Measurements from ENCODE around the gene NPBWR2. TPM values are rescaled to one million over a fixed set of nuclear protein-coding genes. Genes with fewer than 3 reads are reported as not detected.

Gene NPBWR2
- total RNA-seq, 2 experiments from 2014 or later, result not detected

- ChIA-PET POLR2A (interaction anchor here (0.8 to 1.2 kb wide), 3 partner anchors 10 to 41 kb away, joined by 3 to 6 read pairs (median 4); partner anchors contain the start of gene TCEA2), CTCF (interaction anchor here (0.6 to 3.6 kb wide), 7 partner anchors 10 to 438 kb away, joined by 3 to 15 read pairs (median 6); partner anchors contain the start of gene PRPF6)
Measured at GRCh38 chr20:64079273-64080012, 27.9 kb downstream of the NPBWR2 start, which contains the start of gene RGS19. TSS of gene RGS19 (minus strand) at chr20:64079518. CDS start at chr20:64076886, 2,632 bp downstream.

- ChIA-PET CTCF (interaction anchor here (1.3 to 3.6 kb wide), 7 partner anchors 9 to 98 kb away, joined by 3 to 15 read pairs (median 6); partner anchors contain the start of gene PRPF6), POLR2A (interaction anchor here (0.8 to 1.2 kb wide), 3 partner anchors 10 to 42 kb away, joined by 3 to 6 read pairs (median 4); partner anchors contain the start of gene TCEA2)
Measured at GRCh38 chr20:64078934-64079272, 28.5 kb downstream of the NPBWR2 start.

- ChIA-PET POLR2A (interaction anchor here (1.7 kb wide), 1 partner anchor 12 kb away, joined by 5 read pairs; no protein-coding TSS in a partner anchor), CTCF (interaction anchor here (1.3 to 3.6 kb wide), 5 partner anchors 9 to 97 kb away, joined by 3 to 14 read pairs (median 7); partner anchors contain the start of gene PRPF6)
Measured at GRCh38 chr20:64077876-64078551, 29.4 kb downstream of the NPBWR2 start.

GRCh38 chr20:64077541-64077875 is 29.9 kb downstream of the NPBWR2 start:
- CTCF ChIA-PET, result interaction anchor here (1.5 to 3.6 kb wide), 3 partner anchors 39 to 97 kb away, joined by 7 to 14 read pairs (median 9); partner anchors contain the start of gene PRPF6
- POLR2A ChIA-PET, result interaction anchor here (1.7 kb wide), 1 partner anchor 11 kb away, joined by 5 read pairs; no protein-coding TSS in a partner anchor

- ChIA-PET CTCF (interaction anchor here (1.5 to 3.6 kb wide), 3 partner anchors 38 to 43 kb away, joined by 7 to 14 read pairs (median 10); no protein-coding TSS in a partner anchor), POLR2A (interaction anchor here (1.7 kb wide), 1 partner anchor 11 kb away, joined by 5 read pairs; no protein-coding TSS in a partner anchor)
Measured at GRCh38 chr20:64077094-64077493, 30.3 kb downstream of the NPBWR2 start.

GRCh38 chr20:64076061-64076997 is 31.0 kb downstream of the NPBWR2 start:
- ChIA-PET POLR2A (interaction anchor here (1.7 kb wide), 1 partner anchor 10 kb away, joined by 5 read pairs; no protein-coding TSS in a partner anchor), CTCF (interaction anchor here (1.2 to 2.0 kb wide), 3 partner anchors 11 to 37 kb away, joined by 3 to 10 read pairs (median 5); no protein-coding TSS in a partner anchor)

- CTCF ChIA-PET, result interaction anchor here (1.2 to 2.0 kb wide), 3 partner anchors 10 to 37 kb away, joined by 3 to 10 read pairs (median 5); no protein-coding TSS in a partner anchor
- POLR2A ChIA-PET, result no interaction called here
Measured at GRCh38 chr20:64075556-64075955, 31.8 kb downstream of the NPBWR2 start.

GRCh38 chr20:64074963-64075362 is 32.4 kb downstream of the NPBWR2 start:
- POLR2A ChIA-PET, result no interaction called here
- CTCF ChIA-PET, result interaction anchor here (1.2 to 2.0 kb wide), 3 partner anchors 9 to 36 kb away, joined by 3 to 10 read pairs (median 5); no protein-coding TSS in a partner anchor

- ChIA-PET POLR2A (no interaction called here), CTCF (no interaction called here)
Measured at GRCh38 chr20:64074184-64074789, 33.1 kb downstream of the NPBWR2 start.

GRCh38 chr20:64073476-64074183 is 33.7 kb downstream of the NPBWR2 start:
- CTCF ChIA-PET, result no interaction called here

GRCh38 chr20:64072498-64073063 is 34.8 kb downstream of the NPBWR2 start:
- CTCF ChIA-PET, result interaction anchor here (1.7 kb wide), 1 partner anchor 99 kb away, joined by 3 read pairs; no protein-coding TSS in a partner anchor
- POLR2A ChIA-PET, result no interaction called here

More at GRCh38 chr20:64073476-64074183, 33.7 kb downstream of the NPBWR2 start:
- POLR2A ChIA-PET, result no interaction called here

GRCh38 chr20:64071341-64072332 is 35.7 kb downstream of the NPBWR2 start:
- POLR2A ChIA-PET, result no interaction called here
- CTCF ChIA-PET, result interaction anchor here (1.7 kb wide), 1 partner anchor 98 kb away, joined by 3 read pairs; no protein-coding TSS in a partner anchor

- ChIA-PET CTCF (interaction anchor here (1.0 to 3.1 kb wide), 4 partner anchors 8 to 94 kb away, joined by 3 to 12 read pairs (median 6); partner anchors contain the start of gene RGS19), POLR2A (no interaction called here)
Measured at GRCh38 chr20:64070244-64070993, 36.9 kb downstream of the NPBWR2 start.

GRCh38 chr20:64069614-64070243 is 37.6 kb downstream of the NPBWR2 start:
- CTCF ChIA-PET, result interaction anchor here (0.7 to 3.1 kb wide), 5 partner anchors 9 to 93 kb away, joined by 3 to 12 read pairs (median 5); partner anchors contain the start of gene RGS19

More at GRCh38 chr20:64069614-64070243, 37.6 kb downstream of the NPBWR2 start:
- POLR2A ChIA-PET, result interaction anchor here (1.3 kb wide), 1 partner anchor 10 kb away, joined by 3 read pairs; the partner anchor contains the start of genes OPRL1 and RGS19
